Ectodermal cell (in vitro differentiated cells): Measurements from ENCODE around the gene FCMR.

Experiments used
- H3K27ac ChIP-seq: 2 replicates; pipeline ENCODE4 v1.7.0; 2013; ENCODE audit warnings: mild to moderate bottlenecking, low read depth, low read length; ENCODE audit not compliant: insufficient read depth, poor library complexity, severe bottlenecking
- H3K27me3 ChIP-seq: 2 replicates; pipeline ENCODE4 v1.7.0; 2013; ENCODE audit warnings: mild to moderate bottlenecking, low read length; ENCODE audit not compliant: insufficient read depth, control insufficient read depth, poor library complexity, severe bottlenecking
- H3K36me3 ChIP-seq: one replicate; pipeline ENCODE4 v1.7.0; 2013; ENCODE audit warnings: low read length; ENCODE audit not compliant: control insufficient read depth, insufficient read depth
- H3K4me1 ChIP-seq: one replicate; pipeline ENCODE4 v1.7.0; 2013; ENCODE audit warnings: low read length; ENCODE audit not compliant: control insufficient read depth, insufficient read depth
- H3K4me3 ChIP-seq: 2 replicates; pipeline ENCODE4 v1.7.0; 2013; ENCODE audit warnings: low read depth, low read length, control low read depth; ENCODE audit not compliant: insufficient read depth
- H3K9me3 ChIP-seq: 2 replicates; pipeline ENCODE4 v1.7.0; 2013; ENCODE audit warnings: mild to moderate bottlenecking, low read length, moderate library complexity; ENCODE audit not compliant: control insufficient read depth
- WGBS, 2 experiments: methylation state at CpG; one replicate each; pipeline ENCODE4 v1.1.7; 2013; ENCODE audit warnings: missing lambda C conversion rate in 2 of 2; 5-methylcytosine and 5-hydroxymethylcytosine counted together

Gene FCMR

DNA sequence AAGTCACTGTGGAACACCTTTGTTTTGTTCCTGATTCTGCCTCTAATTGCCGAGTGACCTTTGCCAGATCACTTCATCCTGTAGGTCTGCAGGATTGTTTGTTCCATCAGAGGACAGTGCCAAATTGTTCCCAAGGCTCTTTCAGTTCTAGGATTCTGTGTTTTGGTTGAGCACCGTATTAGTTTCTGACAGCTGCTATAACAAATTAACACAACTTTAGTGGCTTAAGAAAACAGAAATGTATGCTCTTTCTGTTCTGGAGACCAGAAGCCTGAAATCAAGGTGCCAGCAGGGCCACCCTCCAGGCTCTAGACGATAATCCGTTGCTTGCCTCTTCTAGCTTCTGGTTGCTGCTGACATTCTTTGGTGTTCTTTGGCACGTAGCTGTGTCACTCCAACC is 27.9 kb upstream of the FCMR start:
- H3K27me3 ChIP-seq: no peaks in the 10 kb centered on the region
- H3K36me3 ChIP-seq: no peaks in the 10 kb centered on the region
- H3K4me3 ChIP-seq: no peak overlapping the region
- H3K27ac ChIP-seq: no peak overlapping the region
- WGBS, 2 experiments: 94 to 95% methylated on average over 5 of the region's 5 CpGs
- H3K4me1 ChIP-seq: no peaks in the 10 kb centered on the region
- H3K9me3 ChIP-seq: no peaks in the 10 kb centered on the region

DNA sequence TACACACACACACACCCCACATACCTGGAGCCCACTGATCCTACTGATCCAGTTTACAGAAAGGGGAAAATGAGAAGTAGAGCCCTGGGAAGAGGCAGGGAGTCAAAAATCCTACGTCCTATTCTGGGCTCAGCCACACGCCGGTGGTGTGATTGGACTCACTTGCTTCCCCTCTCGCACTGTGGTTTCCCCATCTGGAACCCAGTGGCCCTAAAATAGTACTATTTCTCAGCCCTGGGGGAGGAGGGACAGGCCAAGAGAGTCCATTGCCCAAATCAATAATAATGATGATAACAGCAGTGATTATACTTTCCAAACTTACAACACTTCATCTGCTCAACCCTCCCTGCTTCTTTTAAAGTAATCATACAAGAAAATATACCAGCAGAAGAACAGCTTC is 27.5 kb upstream of the FCMR start:
- no peaks in the 10 kb centered on the region for H3K27me3 ChIP-seq
- WGBS, 2 experiments: 94 to 96% methylated on average over 4 of the region's 4 CpGs

DNA sequence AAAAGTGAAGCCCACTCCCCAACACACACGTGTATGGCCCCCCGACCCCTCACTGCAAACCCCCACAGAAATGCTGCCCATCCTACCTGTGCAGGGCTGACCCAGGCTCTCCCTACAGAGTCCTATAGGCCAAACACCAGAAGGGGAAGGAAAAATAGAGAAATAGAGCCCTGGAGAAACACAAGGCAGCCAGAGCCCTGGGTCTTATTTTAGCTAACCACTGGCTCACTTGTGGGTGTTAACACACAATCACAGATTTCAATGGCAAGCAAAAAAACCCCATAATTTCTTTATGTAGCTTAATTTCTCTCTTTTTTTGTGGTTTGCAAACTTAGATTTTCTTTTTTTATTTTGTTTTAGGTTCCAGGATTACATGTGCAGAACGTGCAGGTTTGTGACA is 25.5 kb upstream of the FCMR start:
- Histone ChIP-seq H3K27me3 (no peaks in the 10 kb centered on the region), H3K27ac (no peak overlapping the region), H3K4me1 (no peaks in the 10 kb centered on the region), H3K9me3 (no peaks in the 10 kb centered on the region), H3K36me3 (no peaks in the 10 kb centered on the region), H3K4me3 (no peak overlapping the region)
- 81 to 85% methylated on average over 3 of the region's 3 CpGs for WGBS, 2 experiments

More for the DNA sequence above, 27.5 kb upstream of the FCMR start:
- no peak overlapping the region for H3K27ac ChIP-seq
- H3K4me1 ChIP-seq: no peaks in the 10 kb centered on the region
- no peaks in the 10 kb centered on the region for H3K9me3 ChIP-seq
- no peak overlapping the region for H3K4me3 ChIP-seq
- no peaks in the 10 kb centered on the region for H3K36me3 ChIP-seq

DNA sequence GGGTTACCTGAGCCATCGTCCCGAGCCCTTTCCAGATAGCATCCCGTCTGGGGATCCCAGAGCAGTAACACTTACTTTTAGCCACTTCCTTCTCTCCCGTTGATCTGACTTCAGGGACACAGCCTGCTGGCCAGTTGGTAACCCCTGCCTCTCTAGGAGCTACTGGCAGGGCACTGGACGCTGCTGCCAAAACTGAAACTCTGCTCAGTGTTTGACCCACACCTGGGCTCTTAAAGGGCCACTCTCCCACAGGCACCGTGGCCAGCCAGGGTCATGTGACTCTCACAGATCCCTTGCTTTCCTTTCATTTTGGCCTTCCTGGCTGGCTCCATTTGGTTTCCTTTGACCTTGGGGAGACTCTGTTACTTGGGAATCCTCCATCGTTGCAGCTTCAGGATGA is 24.5 kb upstream of the FCMR start, which contains the start of gene PIGR:
PIGR (minus strand) TSS at position 206 of the 400 bp plus-strand sequence. CDS start 5,935 bp downstream, outside the sequence.
- no peak within 1 kb of the TSS for H3K4me3 ChIP-seq
- H3K27me3 ChIP-seq: no peaks in the 10 kb centered on the region
- H3K27ac ChIP-seq: no peak within 1 kb of the TSS
- H3K36me3 ChIP-seq: no peaks in the 10 kb centered on the region
- WGBS, 2 experiments: 88 to 90% methylated on average over 7 of the region's 7 CpGs
- no peaks in the 10 kb centered on the region for H3K4me1 ChIP-seq
- H3K9me3 ChIP-seq: no peaks in the 10 kb centered on the region

DNA sequence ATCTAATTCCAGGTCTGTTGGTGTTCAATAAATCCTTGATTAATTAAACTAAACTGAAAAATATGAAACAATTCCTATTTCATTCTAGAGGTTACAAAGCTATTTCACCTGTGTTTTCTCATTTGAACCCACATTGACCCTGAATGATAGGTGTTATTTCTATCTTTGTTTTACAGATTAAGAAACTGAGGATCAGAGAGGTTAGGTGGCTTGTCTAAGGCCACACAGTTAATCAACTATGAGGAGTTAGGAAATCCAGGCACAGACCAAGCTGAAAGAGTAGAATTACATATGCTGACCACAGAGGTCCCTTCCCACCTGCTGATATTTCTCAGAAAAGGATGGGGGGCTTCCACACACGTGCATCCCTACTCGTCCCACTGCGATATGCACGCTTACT is 24.0 kb upstream of the FCMR start:
- WGBS, 2 experiments: 93 to 94% methylated on average over 4 of the region's 4 CpGs
- H3K27me3 ChIP-seq: no peaks in the 10 kb centered on the region
- no peaks in the 10 kb centered on the region for H3K9me3 ChIP-seq
- no peaks in the 10 kb centered on the region for H3K36me3 ChIP-seq
- no peak overlapping the region for H3K4me3 ChIP-seq
- no peak overlapping the region for H3K27ac ChIP-seq
- H3K4me1 ChIP-seq: no peaks in the 10 kb centered on the region

DNA sequence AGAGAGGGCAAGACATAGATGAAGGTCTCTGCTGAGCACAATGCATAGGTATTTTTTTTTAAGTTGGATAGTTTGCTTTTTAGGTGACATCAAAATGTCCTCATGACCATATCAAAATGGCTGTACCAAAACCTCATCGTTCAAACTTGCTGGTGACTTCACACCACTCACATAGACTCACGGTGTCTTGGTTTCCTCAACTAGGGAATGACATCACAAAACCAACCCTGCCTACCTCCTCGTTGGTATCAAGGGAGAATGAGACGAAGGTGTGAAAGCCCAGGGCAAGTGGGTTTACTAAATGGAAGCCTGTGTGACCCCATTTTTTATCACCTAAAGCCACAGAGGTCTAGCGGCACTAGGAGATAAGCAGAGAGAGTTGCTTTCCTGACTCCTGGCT is 23.0 kb upstream of the FCMR start:
- no peaks in the 10 kb centered on the region for H3K27me3 ChIP-seq
- H3K4me1 ChIP-seq: no peaks in the 10 kb centered on the region
- H3K4me3 ChIP-seq: no peak overlapping the region
- WGBS, 2 experiments: 89 to 92% methylated on average over 5 of the region's 5 CpGs
- no peaks in the 10 kb centered on the region for H3K36me3 ChIP-seq
- H3K9me3 ChIP-seq: no peaks in the 10 kb centered on the region
- no peak overlapping the region for H3K27ac ChIP-seq

DNA sequence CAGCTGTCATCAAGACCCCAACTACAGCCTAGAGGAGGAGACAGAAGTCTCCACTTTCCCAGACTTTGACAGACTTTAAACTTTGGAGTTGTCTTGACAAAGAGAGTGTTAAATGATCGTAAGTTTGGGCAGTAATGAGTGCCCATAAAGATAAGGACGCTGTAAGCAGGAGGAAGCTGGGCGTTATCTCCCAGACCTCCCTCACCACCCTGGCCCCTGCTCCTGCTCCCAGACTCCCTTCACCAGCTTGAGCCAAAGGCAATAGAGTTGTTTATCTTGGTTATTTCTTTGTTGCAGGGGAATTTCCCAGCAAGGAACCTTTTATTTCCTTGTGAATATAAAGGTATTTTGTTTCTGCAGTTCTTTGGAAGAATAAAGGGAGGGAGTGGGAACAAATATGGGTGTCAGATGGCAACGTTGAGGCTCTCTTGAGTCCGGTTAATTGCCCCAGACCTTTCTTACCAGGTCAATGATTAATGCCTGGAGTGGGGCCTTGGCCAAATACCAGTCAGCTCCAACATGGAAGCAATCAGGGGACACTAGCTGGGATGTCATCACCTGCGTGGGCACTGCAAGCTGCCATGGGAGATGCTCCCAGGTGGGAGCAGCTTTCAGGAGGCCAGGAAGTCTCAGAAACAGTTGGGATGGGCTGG is 20.2 kb upstream of the FCMR start:
- Histone ChIP-seq H3K27me3 (no peaks in the 10 kb centered on the region), H3K4me3 (no peak overlapping the region), H3K4me1 (no peaks in the 10 kb centered on the region), H3K9me3 (no peaks in the 10 kb centered on the region), H3K36me3 (no peaks in the 10 kb centered on the region), H3K27ac (no peak overlapping the region)
- WGBS, 2 experiments: 86 to 90% methylated on average over 6 of the region's 6 CpGs

DNA sequence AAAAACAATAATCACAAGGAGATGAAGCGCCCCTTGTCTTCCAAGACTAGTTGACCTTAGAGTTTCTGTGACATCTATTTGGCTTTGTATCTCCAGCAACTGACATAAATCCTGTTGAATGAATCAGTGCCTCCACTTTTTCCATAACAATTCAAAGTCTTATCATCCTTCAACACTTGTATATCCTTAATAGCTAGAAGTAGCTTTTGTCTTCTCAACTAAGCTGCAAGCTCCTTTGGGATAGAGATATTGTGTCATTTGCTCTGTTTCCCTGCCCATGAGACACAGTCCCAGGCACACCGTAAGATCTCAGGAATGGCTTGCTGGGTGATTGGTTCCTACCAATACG is 18.8 kb upstream of the FCMR start:
- no peaks in the 10 kb centered on the region for H3K36me3 ChIP-seq
- H3K27me3 ChIP-seq: no peaks in the 10 kb centered on the region
- no peaks in the 10 kb centered on the region for H3K4me1 ChIP-seq
- H3K4me3 ChIP-seq: no peak overlapping the region
- 90 to 95% methylated on average over 3 of the region's 3 CpGs for WGBS, 2 experiments
- H3K9me3 ChIP-seq: no peaks in the 10 kb centered on the region
- no peak overlapping the region for H3K27ac ChIP-seq

DNA sequence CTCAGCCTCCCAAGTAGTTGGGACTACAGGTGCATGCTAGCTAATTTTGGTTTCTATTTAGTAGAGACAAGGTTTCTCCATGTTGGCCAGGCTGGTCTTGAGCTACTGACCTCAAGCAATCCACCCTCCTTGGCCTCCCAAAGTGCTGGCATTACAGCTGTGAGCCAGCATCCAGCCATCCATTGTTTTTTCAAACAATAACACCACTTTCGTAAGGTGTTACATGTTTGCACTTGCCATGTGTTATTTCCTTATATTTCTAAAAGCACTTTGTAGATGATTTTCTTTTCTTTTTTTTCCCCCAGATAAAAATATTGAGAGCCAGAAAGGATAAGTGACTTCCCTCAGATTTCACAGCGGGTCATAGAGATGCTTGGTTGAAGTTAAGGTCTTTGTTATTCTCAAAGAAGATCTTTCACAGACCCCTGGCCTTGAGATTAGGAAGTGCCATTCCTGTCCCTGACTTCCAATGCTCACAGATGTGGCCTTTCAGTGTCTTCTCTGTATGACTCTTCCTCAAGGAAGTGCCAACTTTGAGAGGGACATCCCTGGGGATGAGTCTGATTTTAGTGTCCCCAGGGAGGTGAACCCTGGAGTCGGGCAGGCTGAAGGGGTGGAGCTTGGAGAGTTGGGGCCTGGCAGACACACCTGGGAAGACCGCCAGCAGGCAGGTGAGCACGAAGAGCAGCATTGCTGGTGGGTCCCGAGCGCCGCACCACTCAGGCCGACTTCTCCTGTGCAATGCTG is 18.3 kb upstream of the FCMR start:
- WGBS, 2 experiments: 91 to 92% methylated on average over 9 of the region's 9 CpGs
- no peak overlapping the region for H3K27ac ChIP-seq
- no peaks in the 10 kb centered on the region for H3K4me1 ChIP-seq
- no peaks in the 10 kb centered on the region for H3K27me3 ChIP-seq
- no peaks in the 10 kb centered on the region for H3K36me3 ChIP-seq
- no peak overlapping the region for H3K4me3 ChIP-seq
- H3K9me3 ChIP-seq: no peaks in the 10 kb centered on the region

DNA sequence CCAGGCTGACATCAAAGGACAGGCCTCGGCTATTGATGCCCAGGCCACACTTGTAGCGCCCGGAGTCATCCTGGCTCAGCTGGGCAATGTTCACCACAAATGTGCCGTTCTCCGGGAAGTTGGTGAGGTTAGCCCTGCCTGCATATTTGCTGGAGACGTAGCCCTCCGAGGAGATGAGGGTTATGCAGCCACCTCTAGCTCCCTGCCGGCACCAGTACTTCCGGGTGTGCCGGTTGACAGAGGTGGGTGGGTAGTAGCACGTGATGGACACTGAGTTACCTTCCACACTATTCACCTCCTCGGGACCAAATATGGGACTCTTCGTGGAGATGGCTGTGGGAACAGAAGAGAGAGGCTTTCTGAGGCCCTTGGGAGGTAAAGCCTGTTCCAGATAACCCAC is 17.4 kb upstream of the FCMR start:
- H3K27ac ChIP-seq: no peak overlapping the region
- WGBS, 2 experiments: 94 to 96% methylated on average over 12 to 13 of the region's 13 CpGs
- H3K4me3 ChIP-seq: no peak overlapping the region
- H3K9me3 ChIP-seq: no peaks in the 10 kb centered on the region
- no peaks in the 10 kb centered on the region for H3K36me3 ChIP-seq
- no peaks in the 10 kb centered on the region for H3K4me1 ChIP-seq
- no peaks in the 10 kb centered on the region for H3K27me3 ChIP-seq
